ENCODE measurements around the gene TSTD1.

DNA sequence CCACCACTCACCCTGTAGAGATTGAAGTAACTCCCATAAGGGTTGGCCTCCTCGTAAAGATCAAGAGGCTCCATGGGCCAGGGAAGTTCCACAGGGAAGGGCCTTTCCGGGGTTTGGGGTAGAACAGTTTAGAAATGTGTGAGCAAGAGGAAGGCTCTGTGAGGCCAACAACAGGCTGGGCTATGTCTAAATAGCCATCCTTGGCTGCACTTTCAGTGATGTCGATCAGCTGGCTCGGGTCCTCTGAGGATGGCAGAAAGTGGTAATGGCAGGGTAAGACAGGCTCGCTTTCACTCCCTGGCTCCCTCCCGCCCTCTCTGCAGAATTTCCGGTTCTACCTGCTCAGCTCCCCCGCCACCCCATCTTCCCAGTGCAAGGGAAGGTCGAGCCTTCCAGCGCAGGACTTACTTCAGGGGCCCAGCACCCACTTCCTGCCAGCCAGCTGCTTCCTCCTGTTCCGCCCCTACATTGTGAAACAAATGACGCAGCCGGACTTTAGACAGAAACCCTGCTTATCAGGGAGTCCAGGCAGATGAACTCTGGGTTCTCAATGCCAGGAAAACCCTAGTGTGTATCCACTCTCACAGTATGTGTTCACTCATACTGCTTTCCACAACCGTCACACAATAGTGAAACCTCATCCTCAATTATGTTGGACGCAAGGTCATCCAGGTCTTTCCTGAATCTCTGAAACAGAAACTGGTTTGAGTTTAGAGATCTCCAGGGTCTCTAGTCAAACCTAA, 25.1 kb downstream of the TSTD1 start:
- no peak for TF ChIP-seq FOXP2 (optimal IDR thresholded peaks at IDR 0.05; ENCODE audit: control extremely low read depth, extremely low read length, insufficient read depth)
- TF ChIP-seq EZH2 (IDR thresholded peaks at IDR 0.05) = no peak
- TF ChIP-seq POLR2AphosphoS5 (IDR thresholded peaks at IDR 0.05; ENCODE audit: borderline replicate concordance, low read depth, low read length) = no peak; the same call in 1 of the 2 replicates
